ENCODE results near the gene GPATCH8. TPM values are rescaled to one million over a fixed set of nuclear protein-coding genes. Genes with fewer than 3 reads are reported as not detected.
A peak's percentile ranks its signal among the peaks of the same experiment; 100 is the strongest.

The GPATCH8 gene
- total RNA-seq, 4 donors from 2014 or later: 39.6 to 91.6 (median 48.3) TPM

DNA sequence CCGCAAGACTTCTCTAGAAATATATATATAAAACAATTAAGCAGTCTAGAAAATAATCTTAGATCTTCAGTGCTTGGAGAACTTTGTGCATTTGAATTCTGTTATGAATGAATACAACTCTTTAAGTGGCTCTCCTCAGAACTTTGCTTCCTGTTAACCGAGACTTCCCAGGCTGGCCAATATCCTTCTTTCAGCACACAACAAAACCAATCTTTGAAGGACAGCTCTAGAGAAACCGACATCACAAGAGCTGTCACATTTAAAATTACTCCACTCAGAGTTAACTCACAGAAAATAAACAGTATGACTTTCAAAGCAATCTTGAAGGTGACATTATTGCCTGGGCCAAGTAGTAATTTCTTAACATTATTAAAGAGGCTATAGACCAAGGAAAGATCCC lies 64.0 kb downstream of the GPATCH8 start:
- Histone ChIP-seq H3K4me3 (no peak overlapping the region), H3K4me1 (peaks cover 0 to 6% (median 0%) of the 10 kb centered on the region in 4 donors), H3K36me3 (peaks cover 0 to 14% (median 0%) of the 10 kb centered on the region in 3 donors), H3K27me3 (no peaks in the 10 kb centered on the region), H3K9me3 (no peaks in the 10 kb centered on the region), H3K27ac (no peak overlapping the region)
- no peak for DNase-seq
- TF ChIP-seq, protein P1, sequence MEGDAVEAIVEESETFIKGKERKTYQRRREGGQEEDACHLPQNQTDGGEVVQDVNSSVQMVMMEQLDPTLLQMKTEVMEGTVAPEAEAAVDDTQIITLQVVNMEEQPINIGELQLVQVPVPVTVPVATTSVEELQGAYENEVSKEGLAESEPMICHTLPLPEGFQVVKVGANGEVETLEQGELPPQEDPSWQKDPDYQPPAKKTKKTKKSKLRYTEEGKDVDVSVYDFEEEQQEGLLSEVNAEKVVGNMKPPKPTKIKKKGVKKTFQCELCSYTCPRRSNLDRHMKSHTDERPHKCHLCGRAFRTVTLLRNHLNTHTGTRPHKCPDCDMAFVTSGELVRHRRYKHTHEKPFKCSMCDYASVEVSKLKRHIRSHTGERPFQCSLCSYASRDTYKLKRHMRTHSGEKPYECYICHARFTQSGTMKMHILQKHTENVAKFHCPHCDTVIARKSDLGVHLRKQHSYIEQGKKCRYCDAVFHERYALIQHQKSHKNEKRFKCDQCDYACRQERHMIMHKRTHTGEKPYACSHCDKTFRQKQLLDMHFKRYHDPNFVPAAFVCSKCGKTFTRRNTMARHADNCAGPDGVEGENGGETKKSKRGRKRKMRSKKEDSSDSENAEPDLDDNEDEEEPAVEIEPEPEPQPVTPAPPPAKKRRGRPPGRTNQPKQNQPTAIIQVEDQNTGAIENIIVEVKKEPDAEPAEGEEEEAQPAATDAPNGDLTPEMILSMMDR (IDR thresholded peaks at IDR 0.05): no peak

DNA sequence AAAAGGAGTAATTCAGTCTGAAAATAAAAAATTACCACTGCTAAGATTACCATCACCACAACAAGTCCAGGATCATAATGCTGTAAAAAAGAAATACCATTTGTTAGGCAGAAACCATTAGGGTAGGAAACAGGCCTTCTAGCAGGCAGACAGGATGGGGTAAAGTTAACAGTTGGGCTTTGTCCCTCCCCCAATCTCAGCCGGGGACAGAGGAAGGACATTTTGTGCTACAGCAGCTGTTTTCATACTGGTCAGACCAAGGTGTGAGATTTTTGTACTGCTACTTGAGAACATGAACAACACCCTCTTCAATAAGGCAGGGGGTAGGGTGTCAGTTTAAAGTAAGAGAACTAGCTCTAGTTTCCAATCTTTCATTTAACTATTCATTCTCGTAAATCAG lies 64.6 kb downstream of the GPATCH8 start:
- TF ChIP-seq, protein P1 (IDR thresholded peaks at IDR 0.05): no peak
- peak in 1 of 2 donors; percentile 7 for TF ChIP-seq POLR2A (IDR thresholded peaks at IDR 0.05)
- Histone ChIP-seq H3K27me3 (no peaks in the 10 kb centered on the region), H3K27ac (no peak overlapping the region), H3K36me3 (peaks cover 0 to 19% (median 0%) of the 10 kb centered on the region in 3 donors), H3K9me3 (no peaks in the 10 kb centered on the region), H3K4me3 (no peak overlapping the region), H3K4me1 (peaks cover 0 to 6% (median 0%) of the 10 kb centered on the region in 4 donors)
- DNase-seq: peak in 1 of 3 donors; percentile 71

DNA sequence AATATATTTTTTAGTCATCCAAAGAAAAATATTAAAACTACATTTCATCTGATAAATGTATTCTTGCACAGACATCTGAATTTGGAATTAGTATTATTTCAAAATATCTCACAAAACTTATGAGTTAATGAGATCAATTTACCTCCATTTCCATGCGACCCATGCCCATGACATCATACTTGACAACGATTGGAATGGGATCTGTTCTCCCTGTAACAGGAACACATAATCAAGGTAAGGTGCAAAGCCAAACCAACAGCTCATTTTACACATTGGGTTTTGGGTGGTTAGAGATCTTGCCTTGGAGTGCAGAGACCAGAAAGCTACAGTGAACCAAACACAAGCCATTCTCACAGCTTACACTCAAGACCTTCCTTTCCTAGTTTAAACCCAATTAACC lies 66.9 kb downstream of the GPATCH8 start:
- no peak for TF ChIP-seq POLR2A (IDR thresholded peaks at IDR 0.05)
- TF ChIP-seq, protein P1 (IDR thresholded peaks at IDR 0.05): no peak
- no peaks in the 10 kb centered on the region for H3K27me3 ChIP-seq
- H3K4me1 ChIP-seq: peaks cover 0 to 6% (median 0%) of the 10 kb centered on the region in 4 donors
- H3K4me3 ChIP-seq: no peak overlapping the region
- no peaks in the 10 kb centered on the region for H3K9me3 ChIP-seq
- no peak for DNase-seq
- H3K36me3 ChIP-seq: peaks cover 0 to 37% (median 0%) of the 10 kb centered on the region in 3 donors
- H3K27ac ChIP-seq: no peak overlapping the region

DNA sequence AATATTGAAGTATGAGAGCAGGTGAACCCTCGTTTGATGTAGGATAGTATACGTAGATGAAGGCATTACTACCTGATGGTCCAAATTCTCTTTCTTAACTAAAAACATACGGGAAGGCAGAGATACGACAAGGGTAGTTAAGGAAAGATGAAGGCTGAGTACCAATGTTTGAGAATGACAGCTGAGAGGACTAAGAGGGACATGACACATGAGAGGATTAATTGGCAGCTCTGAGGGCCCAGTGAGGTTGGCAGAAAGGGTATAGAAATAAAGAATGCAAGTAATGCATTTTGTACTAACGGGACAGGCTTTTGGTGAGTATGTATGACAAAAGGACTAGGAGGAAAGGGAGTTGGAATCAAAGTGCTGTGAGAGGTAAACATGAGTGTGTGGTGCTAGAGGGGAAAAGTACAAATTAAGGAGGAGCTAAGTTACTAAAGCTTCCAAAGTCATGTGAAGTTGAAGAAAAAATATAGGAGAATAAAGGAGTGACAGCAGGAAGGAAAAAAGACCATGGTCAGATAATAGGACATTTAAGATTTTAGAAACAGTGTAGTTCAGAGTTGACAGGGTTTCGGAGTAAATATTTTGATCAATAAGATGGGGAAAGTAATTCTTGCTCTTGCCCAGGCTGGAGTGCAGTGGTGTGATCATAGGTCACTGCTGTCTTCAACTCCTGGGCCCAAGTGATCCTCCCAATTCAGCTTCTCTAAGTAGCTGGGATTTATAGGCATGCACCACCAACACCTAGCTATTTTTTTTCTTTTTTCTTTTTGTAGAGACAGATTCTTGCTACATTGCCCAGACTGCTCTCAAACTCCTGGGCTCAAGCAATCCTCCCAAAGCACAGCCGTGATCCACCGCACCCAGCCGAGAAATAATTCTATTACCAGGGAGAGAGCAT lies 70.7 kb downstream of the GPATCH8 start:
- peaks cover 0 to 54% (median 0%) of the 10 kb centered on the region in 3 donors for H3K36me3 ChIP-seq
- TF ChIP-seq, protein P1 (IDR thresholded peaks at IDR 0.05): no peak
- TF ChIP-seq POLR2A (IDR thresholded peaks at IDR 0.05): no peak

DNA sequence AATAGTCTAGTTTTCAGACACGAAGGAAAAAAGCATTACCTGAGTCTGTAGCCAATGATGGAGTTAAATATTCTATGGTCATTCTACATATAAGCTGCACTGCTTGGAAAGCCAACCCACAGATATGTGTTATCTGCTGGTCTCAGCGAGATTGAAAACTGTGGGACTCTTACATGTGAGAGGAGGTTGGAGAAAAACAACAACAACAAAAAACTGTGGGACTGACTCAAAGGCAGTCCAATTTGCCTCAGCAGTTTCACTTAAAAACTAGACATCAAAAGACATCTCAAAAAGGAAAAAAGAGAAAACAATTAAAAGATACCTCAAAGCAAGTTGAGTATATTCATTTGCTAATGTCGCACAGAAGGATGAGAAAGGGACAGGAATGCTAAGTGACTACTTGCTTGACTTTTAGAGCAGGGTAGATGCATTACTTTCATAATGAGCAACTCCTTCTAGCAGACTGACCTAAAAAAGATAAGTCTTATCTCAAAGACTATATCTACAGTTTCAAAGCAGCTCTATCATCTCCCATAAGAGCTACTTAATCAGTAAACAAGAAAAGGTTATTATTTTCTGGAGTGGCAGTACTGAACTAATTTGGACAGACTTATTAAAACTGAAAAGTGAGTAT lies 78.3 kb downstream of the GPATCH8 start:
- Histone ChIP-seq H3K4me1 (no peaks in the 10 kb centered on the region), H3K36me3 (peaks cover 0 to 61% (median 0%) of the 10 kb centered on the region in 3 donors)
- TF ChIP-seq, protein P1 (IDR thresholded peaks at IDR 0.05): no peak
- no peak for TF ChIP-seq POLR2A (IDR thresholded peaks at IDR 0.05)

More for the DNA sequence above, 70.7 kb downstream of the GPATCH8 start:
- Histone ChIP-seq H3K4me1 (no peaks in the 10 kb centered on the region), H3K9me3 (no peaks in the 10 kb centered on the region), H3K27me3 (no peaks in the 10 kb centered on the region), H3K4me3 (no peak overlapping the region), H3K27ac (no peak overlapping the region)
- DNase-seq: no peak

More for the DNA sequence above, 78.3 kb downstream of the GPATCH8 start:
- no peak overlapping the region for H3K4me3 ChIP-seq
- no peaks in the 10 kb centered on the region for H3K9me3 ChIP-seq
- no peak overlapping the region for H3K27ac ChIP-seq
- no peak for DNase-seq
- no peaks in the 10 kb centered on the region for H3K27me3 ChIP-seq

Measured in Peyer's patch (tissue), 4 donors.